Spleen (tissue), 7 donors: ENCODE data around the gene SH3BGR.

Source experiments
- CTCF ChIP-seq, 11 experiments: fragments of 200-600 bp in 7 of 11; fragments of 450-650 bp in 4 of 11; sonication (generic) in 4 of 11; IDR thresholded peaks in 8 of 11; conservative IDR thresholded peaks in 3 of 11; 1 replicate in 7 of 11; 2 replicates in 4 of 11; pipeline versions ENCODE4 v1.4.0 to v1.8.0; 2016 to 2021; ENCODE audit warnings: antibody characterized with exemption in 11 of 11, inconsistent platforms in 4 of 11, mild to moderate bottlenecking in 1 of 11
- POLR2A ChIP-seq, 3 donors: fragments of 450-650 bp; IDR thresholded peaks; one replicate each; pipeline ENCODE4 v1.5.1; 2017; ENCODE audit warnings: antibody characterized with exemption in 3 of 3, mild to moderate bottlenecking in 1 of 3
- POLR2AphosphoS5 ChIP-seq, 3 donors: sonication (generic); formaldehyde crosslinking; IDR thresholded peaks; one replicate each; pipeline ENCODE4 v1.5.1; 2017; ENCODE audit warnings: antibody characterized with exemption in 3 of 3
- donor health status: DM: no; HTN: no; CAD: no; lungs with moderate emphysema.
- donor health status: DM: no; HTN: no; CAD: no.
- donor health status: DM: no; HTN: no; CAD: no.

GRCh38 chr21:39468559-39468958 lies 16.8 kb downstream of the SH3BGR start:
- TF ChIP-seq CTCF (IDR thresholded peaks at IDR 0.05 in 8 of 11, conservative IDR thresholded peaks at IDR 0.05 in 3 of 11) (no peak), POLR2AphosphoS5 (IDR thresholded peaks at IDR 0.05) (no peak), POLR2A (IDR thresholded peaks at IDR 0.05) (no peak)
